ENCODE measurements around the gene IGSF22. TPM values are rescaled to one million over a fixed set of nuclear protein-coding genes. Genes with fewer than 3 reads are reported as not detected.

The IGSF22 gene
- total and polyA plus RNA-seq, 8 donors: 0.52 to 2.1 (median 1.2) TPM

GRCh38 chr11:18748766-18749365 is 22.9 kb upstream of the IGSF22 start:
- no peak for DNase-seq
- no peak for TF ChIP-seq CTCF (IDR thresholded peaks at IDR 0.05)
- intact Hi-C loops (cut with DNase I): no loop called here
- Histone ChIP-seq H3K4me1 (no peaks in the 10 kb centered on the region), H3K4me3 (no peak overlapping the region), H3K36me3 (no peaks in the 10 kb centered on the region), H3K9me3 (no peaks in the 10 kb centered on the region), H3K27ac (no peak overlapping the region), H3K27me3 (no peaks in the 10 kb centered on the region)
- ATAC-seq: no peak

- Histone ChIP-seq H3K27ac (no peak overlapping the region), H3K9me3 (no peaks in the 10 kb centered on the region), H3K4me3 (no peak overlapping the region), H3K4me1 (no peaks in the 10 kb centered on the region), H3K27me3 (no peaks in the 10 kb centered on the region), H3K36me3 (no peaks in the 10 kb centered on the region)
- intact Hi-C loops (cut with DNase I): no loop called here
- no peak for DNase-seq
- no peak for ATAC-seq
- TF ChIP-seq CTCF (IDR thresholded peaks at IDR 0.05): no peak
These were observed 19.3 kb upstream of the IGSF22 start for GRCh38 chr11:18745251-18745650.

- TF ChIP-seq CTCF (IDR thresholded peaks at IDR 0.05): no peak
- Histone ChIP-seq H3K4me1 (no peaks in the 10 kb centered on the region), H3K27me3 (no peaks in the 10 kb centered on the region), H3K9me3 (no peaks in the 10 kb centered on the region), H3K27ac (no peak overlapping the region), H3K4me3 (no peak overlapping the region), H3K36me3 (no peaks in the 10 kb centered on the region)
- no peak for DNase-seq
- no peak for ATAC-seq
- intact Hi-C loops (cut with DNase I): no loop called here
These were observed 18.0 kb upstream of the IGSF22 start for GRCh38 chr11:18743900-18744514.

GRCh38 chr11:18743365-18743764 is 17.4 kb upstream of the IGSF22 start:
- Histone ChIP-seq H3K36me3 (no peaks in the 10 kb centered on the region), H3K4me1 (no peaks in the 10 kb centered on the region), H3K27me3 (no peaks in the 10 kb centered on the region), H3K27ac (no peak overlapping the region), H3K9me3 (no peaks in the 10 kb centered on the region), H3K4me3 (no peak overlapping the region)
- TF ChIP-seq CTCF (IDR thresholded peaks at IDR 0.05): no peak
- no peak for DNase-seq
- no peak for ATAC-seq
- intact Hi-C loops (cut with DNase I): no loop called here

DNA sequence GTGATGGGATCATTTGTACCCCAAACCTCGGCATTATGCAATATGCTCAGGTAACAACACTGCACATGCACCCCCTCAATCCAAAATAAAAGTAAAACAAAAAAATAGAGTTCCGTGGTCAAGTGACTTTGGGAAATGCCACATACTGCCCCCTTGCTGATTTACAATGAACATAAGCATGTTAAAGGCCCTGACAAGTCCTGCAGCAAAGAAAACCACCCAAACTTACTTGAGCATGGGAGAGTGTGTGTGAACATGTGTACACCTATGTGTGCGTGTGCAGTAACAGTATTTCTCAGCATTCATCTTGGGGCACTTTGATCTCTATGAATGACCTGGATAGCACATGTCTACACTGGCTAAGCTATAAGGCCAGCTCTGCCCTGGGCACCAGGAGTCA is 15.8 kb upstream of the IGSF22 start:
- TF ChIP-seq CTCF (IDR thresholded peaks at IDR 0.05): no peak
- no peak for ATAC-seq
- intact Hi-C loops (cut with DNase I): no loop called here

More for the DNA sequence above, 15.8 kb upstream of the IGSF22 start:
- H3K27me3 ChIP-seq: no peaks in the 10 kb centered on the region
- DNase-seq: no peak
- H3K36me3 ChIP-seq: no peaks in the 10 kb centered on the region
- H3K27ac ChIP-seq: no peak overlapping the region
- no peaks in the 10 kb centered on the region for H3K4me1 ChIP-seq
- H3K9me3 ChIP-seq: no peaks in the 10 kb centered on the region
- no peak overlapping the region for H3K4me3 ChIP-seq

Measured in left lung (tissue), 10 donors.